Smooth muscle cell (in vitro differentiated cells): ENCODE results near the gene NPPA. TPM values are rescaled to one million over a fixed set of nuclear protein-coding genes. Genes with fewer than 3 reads are reported as not detected.

Source experiments
- DNase-seq: peaks from one replicate; lab custom pipeline; 2025; ENCODE audit not compliant: unreplicated experiment; lab: John Stamatoyannopoulos, UW
- H2AFZ ChIP-seq: fragments of 200-600 bp; sonication (generic); 2 replicates; pipeline ENCODE4 v1.6.0; 2016; ENCODE audit warnings: antibody characterized with exemption, low read depth, mild to moderate bottlenecking
- H3F3A ChIP-seq: fragments of 200-600 bp; sonication (generic); 2 replicates; pipeline ENCODE4 v1.6.0; 2017; ENCODE audit warnings: antibody characterized with exemption, low read depth
- H3K27ac ChIP-seq: fragments of 200-600 bp; sonication (generic); 2 replicates; pipeline ENCODE4 v1.5.1; 2016; ENCODE audit warnings: low read depth, mild to moderate bottlenecking
- H3K27me3 ChIP-seq: fragments of 200-600 bp; sonication (generic); 2 replicates; pipeline ENCODE4 v1.6.1; 2016; ENCODE audit warnings: low read depth, mild to moderate bottlenecking
- H3K36me3 ChIP-seq: fragments of 200-600 bp; sonication (generic); 2 replicates; pipeline ENCODE4 v1.5.1; 2016; ENCODE audit warnings: low read depth
- H3K4me1 ChIP-seq: fragments of 200-600 bp; sonication (generic); 2 replicates; pipeline ENCODE4 v1.5.1; 2016; ENCODE audit warnings: low read depth
- H3K4me2 ChIP-seq: fragments of 200-600 bp; sonication (generic); 2 replicates; pipeline ENCODE4 v1.6.0; 2016; ENCODE audit warnings: mild to moderate bottlenecking
- H3K4me3 ChIP-seq: fragments of 200-600 bp; sonication (generic); 2 replicates; pipeline ENCODE4 v1.5.1; 2016; ENCODE audit warnings: mild to moderate bottlenecking
- H3K79me2 ChIP-seq: fragments of 200-600 bp; sonication (generic); 2 replicates; pipeline ENCODE4 v1.6.0; 2016; ENCODE audit warnings: low read depth, mild to moderate bottlenecking
- H3K9ac ChIP-seq: fragments of 200-600 bp; sonication (generic); 2 replicates; pipeline ENCODE4 v1.6.0; 2016; ENCODE audit warnings: low read depth
- H3K9me3 ChIP-seq: fragments of 200-600 bp; sonication (generic); replicated peaks from 2 replicates; pipeline ENCODE4 v1.5.1; 2016; ENCODE audit warnings: low read depth
- H4K20me1 ChIP-seq: fragments of 200-600 bp; sonication (generic); 2 replicates; pipeline ENCODE4 v1.6.0; 2016; ENCODE audit warnings: low read depth
- WGBS: methylation state at CpG from one replicate; pipeline ENCODE4 v1.1.7; 2016; ENCODE audit warnings: low lambda C conversion rate; 5-methylcytosine and 5-hydroxymethylcytosine counted together
- polyA plus RNA-seq: library from polyadenylated mRNA; unstranded; fragments of >200 nt; fragmentation: Nextera tagmentation; extraction: Ambion mirVana; gene quantifications from 2 replicates; pipeline ENCODE4 v1.2.1, GENCODE V29; 2016
- small RNA-seq: library from RNA; depleted of rRNA; stranded (forward); fragments of <200 nt; gene quantifications from one replicate; pipeline ENCODE3, GENCODE V24; 2014
- total RNA-seq: library from RNA; depleted of rRNA; stranded (reverse); fragments of >200 nt; gene quantifications from 2 replicates; pipeline ENCODE4 v1.2.3, GENCODE V29; 2014
- TF ChIP-seq, protein P1 (sequence below): fragments of 200-600 bp; sonication (generic); IDR thresholded peaks from 2 replicates; pipeline ENCODE4 v1.5.1; 2017; ENCODE audit warnings: borderline replicate concordance, mild to moderate bottlenecking, antibody characterized with exemption; ENCODE audit not compliant: insufficient read depth, poor library complexity, severe bottlenecking

The NPPA gene
- total and polyA plus RNA-seq, 2 experiments from 2014 or later: 0.48 TPM; not detected in 1

DNA sequence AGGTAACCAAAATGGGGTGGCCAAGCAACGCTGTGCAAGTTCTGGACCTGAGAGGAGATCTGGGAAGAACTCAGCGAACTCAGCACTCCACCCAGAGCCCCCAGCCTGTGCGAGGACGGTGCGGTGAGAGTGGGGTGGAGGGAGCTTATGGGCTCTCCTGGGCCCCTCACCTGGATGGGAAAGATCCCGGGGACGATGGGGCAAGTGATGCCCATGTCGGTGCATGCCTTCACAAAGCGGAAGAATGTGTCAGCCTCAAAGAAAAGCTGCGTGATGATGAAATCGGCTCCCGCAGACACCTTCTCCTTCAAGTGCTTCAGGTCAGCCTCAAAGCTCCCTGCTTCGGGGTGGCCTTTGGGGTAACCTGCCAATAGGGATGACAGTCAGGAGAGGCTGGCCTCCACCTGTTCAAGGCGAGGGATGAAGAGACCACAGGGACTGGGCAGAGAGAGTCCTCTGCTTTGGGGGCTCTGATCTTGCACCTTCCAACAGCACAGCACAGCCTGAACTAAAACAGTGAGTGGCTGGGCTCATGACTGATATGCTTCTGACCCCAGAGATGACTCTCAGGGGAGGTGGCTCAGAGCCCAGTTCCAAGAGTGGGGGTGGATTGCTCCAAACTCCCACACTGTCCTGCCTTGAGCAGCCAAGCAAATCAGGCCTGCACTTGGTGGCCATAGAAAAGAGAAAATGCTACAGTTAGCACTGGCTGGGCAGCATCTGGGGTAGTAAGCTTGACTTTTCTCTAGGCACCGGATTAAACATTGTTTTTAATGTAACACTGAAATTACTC lies 51.4 kb downstream of the NPPA start:
- Histone ChIP-seq H3K4me1 (peaks cover 2% of the 10 kb centered on the region), H3K9ac (no peak overlapping the region), H3K27ac (no peak overlapping the region), H3K79me2 (no peaks in the 10 kb centered on the region), H3K4me2 (no peak overlapping the region), H2AFZ (no peak overlapping the region), H3K36me3 (no peaks in the 10 kb centered on the region), H3K9me3 (no peaks in the 10 kb centered on the region), H4K20me1 (no peaks in the 10 kb centered on the region), H3K4me3 (no peak overlapping the region), H3K27me3 (no peaks in the 10 kb centered on the region), H3F3A (no peaks in the 10 kb centered on the region)
- WGBS: 94% methylated on average over 15 of the region's 15 CpGs
- TF ChIP-seq, protein P1, sequence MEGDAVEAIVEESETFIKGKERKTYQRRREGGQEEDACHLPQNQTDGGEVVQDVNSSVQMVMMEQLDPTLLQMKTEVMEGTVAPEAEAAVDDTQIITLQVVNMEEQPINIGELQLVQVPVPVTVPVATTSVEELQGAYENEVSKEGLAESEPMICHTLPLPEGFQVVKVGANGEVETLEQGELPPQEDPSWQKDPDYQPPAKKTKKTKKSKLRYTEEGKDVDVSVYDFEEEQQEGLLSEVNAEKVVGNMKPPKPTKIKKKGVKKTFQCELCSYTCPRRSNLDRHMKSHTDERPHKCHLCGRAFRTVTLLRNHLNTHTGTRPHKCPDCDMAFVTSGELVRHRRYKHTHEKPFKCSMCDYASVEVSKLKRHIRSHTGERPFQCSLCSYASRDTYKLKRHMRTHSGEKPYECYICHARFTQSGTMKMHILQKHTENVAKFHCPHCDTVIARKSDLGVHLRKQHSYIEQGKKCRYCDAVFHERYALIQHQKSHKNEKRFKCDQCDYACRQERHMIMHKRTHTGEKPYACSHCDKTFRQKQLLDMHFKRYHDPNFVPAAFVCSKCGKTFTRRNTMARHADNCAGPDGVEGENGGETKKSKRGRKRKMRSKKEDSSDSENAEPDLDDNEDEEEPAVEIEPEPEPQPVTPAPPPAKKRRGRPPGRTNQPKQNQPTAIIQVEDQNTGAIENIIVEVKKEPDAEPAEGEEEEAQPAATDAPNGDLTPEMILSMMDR: no peak
- no peak for DNase-seq

Small RNA genes lying within 50 kb of the gene (small RNA-seq; reads per million reads assigned to genes)
- not detected for gene RF02156
- not detected for gene RF02157
- gene RF02158: not detected

Other genes with a start within 250 kb of the NPPA start
- 4.6 and 15.6 TPM in 2 replicates for gene FBXO2, start 193.4 kb downstream of the NPPA start, total RNA-seq
- gene FBXO2, start 193.4 kb downstream of the NPPA start, polyA plus RNA-seq: 15.5 and 34.8 TPM in 2 replicates
- 9.0 and 10.4 TPM in 2 replicates for gene FBXO44, start 192.9 kb downstream of the NPPA start, total RNA-seq
- gene FBXO44, start 192.9 kb downstream of the NPPA start, polyA plus RNA-seq: 16.2 and 20.8 TPM in 2 replicates
- 4.3 and 7.4 TPM in 2 replicates for gene FBXO6, start 183.6 kb downstream of the NPPA start, total RNA-seq
- 12.8 and 13.2 TPM in 2 replicates for gene FBXO6, start 183.6 kb downstream of the NPPA start, polyA plus RNA-seq
- 34.0 and 46.0 TPM in 2 replicates for gene MAD2L2, start 166.6 kb downstream of the NPPA start, total RNA-seq
- gene MAD2L2, start 166.6 kb downstream of the NPPA start, polyA plus RNA-seq: 81.2 and 87.4 TPM in 2 replicates
- gene DRAXIN, start 156.1 kb downstream of the NPPA start, total RNA-seq: 0.09 TPM in 1 of 2 replicates, not detected in the other
- gene DRAXIN, start 156.1 kb downstream of the NPPA start, polyA plus RNA-seq: 0.15 and 0.27 TPM in 2 replicates
- 30.9 and 32.0 TPM in 2 replicates for gene AGTRAP, start 111.6 kb downstream of the NPPA start, total RNA-seq
- 67.8 and 76.8 TPM in 2 replicates for gene AGTRAP, start 111.6 kb downstream of the NPPA start, polyA plus RNA-seq
- gene C1orf167, start 85.6 kb downstream of the NPPA start, total RNA-seq: not detected in 2 replicates
- 0.70 TPM in 1 of 2 replicates, not detected in the other for gene C1orf167, start 85.6 kb downstream of the NPPA start, polyA plus RNA-seq
- gene MTHFR, start 41.8 kb downstream of the NPPA start, total RNA-seq: 12.1 and 15.2 TPM in 2 replicates
- gene MTHFR, start 41.8 kb downstream of the NPPA start, polyA plus RNA-seq: 6.1 and 8.3 TPM in 2 replicates
- 8.4 and 13.6 TPM in 2 replicates for gene CLCN6, start 41.6 kb downstream of the NPPA start, total RNA-seq
- gene CLCN6, start 41.6 kb downstream of the NPPA start, polyA plus RNA-seq: 9.9 and 14.8 TPM in 2 replicates
- gene NPPB, start 11.2 kb upstream of the NPPA start, total RNA-seq: 6.7 and 9.5 TPM in 2 replicates
- gene NPPB, start 11.2 kb upstream of the NPPA start, polyA plus RNA-seq: 9.6 and 12.2 TPM in 2 replicates
- 41.0 and 41.3 TPM in 2 replicates for gene KIAA2013, start 78.6 kb upstream of the NPPA start, total RNA-seq
- 70.9 and 71.6 TPM in 2 replicates for gene KIAA2013, start 78.6 kb upstream of the NPPA start, polyA plus RNA-seq
- gene PLOD1, start 86.9 kb upstream of the NPPA start, total RNA-seq: 292 and 362 TPM in 2 replicates
- 425 and 559 TPM in 2 replicates for gene PLOD1, start 86.9 kb upstream of the NPPA start, polyA plus RNA-seq
- gene MFN2, start 132.7 kb upstream of the NPPA start, total RNA-seq: 30.0 and 34.2 TPM in 2 replicates
- gene MFN2, start 132.7 kb upstream of the NPPA start, polyA plus RNA-seq: 39.7 and 42.8 TPM in 2 replicates
- gene MIIP, start 171.7 kb upstream of the NPPA start, total RNA-seq: 18.9 and 24.0 TPM in 2 replicates
- 63.3 and 66.5 TPM in 2 replicates for gene MIIP, start 171.7 kb upstream of the NPPA start, polyA plus RNA-seq
- 0.22 and 0.54 TPM in 2 replicates for gene TNFRSF8, start 215.5 kb upstream of the NPPA start, total RNA-seq
- gene TNFRSF8, start 215.5 kb upstream of the NPPA start, polyA plus RNA-seq: 1.3 TPM in 1 of 2 replicates, not detected in the other